Transverse colon (tissue), 4 donors: ENCODE data around the gene SSPN.

Source experiments
- CTCF ChIP-seq, 5 experiments: fragments of 200-600 bp in 3 of 5; fragments of 450-650 bp in 2 of 5; sonication (generic) in 3 of 5; IDR thresholded peaks; 1 replicate in 2 of 5; 2 replicates in 3 of 5; pipeline ENCODE4 v1.5.1; 2016 to 2017; ENCODE audit warnings: antibody characterized with exemption in 5 of 5, inconsistent platforms in 3 of 5, mild to moderate bottlenecking in 2 of 5, moderate library complexity in 1 of 5
- POLR2A ChIP-seq: fragments of 450-650 bp; IDR thresholded peaks from one replicate; pipeline ENCODE4 v1.6.1; 2016; ENCODE audit warnings: antibody characterized with exemption, mild to moderate bottlenecking, moderate library complexity
- POLR2AphosphoS5 ChIP-seq, 3 donors: sonication (generic); formaldehyde crosslinking; IDR thresholded peaks; one replicate each; pipeline ENCODE4 v1.6.1; 2016; ENCODE audit warnings: antibody characterized with exemption in 3 of 3

DNA sequence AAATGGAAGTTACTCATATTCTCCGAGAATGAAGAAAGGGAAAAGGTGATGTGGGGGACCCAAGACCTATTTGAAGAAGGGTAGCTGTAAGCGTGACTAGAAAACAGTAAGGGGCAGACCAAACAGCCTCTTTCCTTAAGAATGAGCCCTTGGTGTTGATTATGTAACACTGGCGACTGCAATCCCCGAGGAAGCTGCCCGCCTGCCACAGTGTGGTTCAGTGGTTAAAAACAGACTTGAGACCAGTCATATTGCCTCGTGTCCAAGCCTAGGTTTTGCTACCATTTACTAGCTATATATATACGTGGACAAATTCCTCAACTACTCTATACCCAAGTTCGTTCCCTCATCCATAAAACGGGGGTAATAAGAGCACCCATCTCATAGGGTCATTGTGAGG is 49.1 kb downstream of the SSPN start:
- TF ChIP-seq CTCF (IDR thresholded peaks at IDR 0.05) (no peak), POLR2A (no peak), POLR2AphosphoS5 (IDR thresholded peaks at IDR 0.05) (no peak)
